Measurements from ENCODE around the gene APOC1.
"Not testable (repeated sequence)": the region's sequence is repeated elsewhere in the genome, so short reads cannot be mapped to it uniquely, and the experiment has no call there.

APOC1 gene

DNA sequence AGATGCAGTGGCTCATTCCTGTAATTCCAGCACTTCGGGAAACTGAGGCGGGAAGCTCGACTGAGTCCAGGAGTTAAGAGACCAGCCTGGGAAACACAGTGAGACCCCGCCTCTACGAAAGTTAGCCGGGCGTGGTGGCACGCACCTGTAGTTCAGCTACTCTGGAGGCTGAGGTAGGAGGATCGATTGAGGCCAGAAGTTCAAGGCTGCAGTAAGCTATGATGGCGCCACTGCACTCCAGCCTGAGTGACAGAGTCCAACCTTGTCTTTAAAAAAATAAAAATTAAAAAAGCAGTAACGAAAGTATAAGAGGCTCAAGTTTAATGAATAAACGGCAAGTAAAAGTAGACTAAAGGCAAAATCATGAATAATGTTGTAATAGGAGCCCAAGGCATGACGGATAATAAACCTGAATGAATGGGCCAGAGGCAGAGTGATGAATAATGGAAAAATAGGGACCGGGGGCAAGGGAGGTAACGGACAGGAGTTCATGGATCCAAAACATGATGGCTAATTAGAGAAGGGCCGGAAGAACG lies 24.5 kb upstream of the APOC1 start:
- DNase-seq (ENCODE audit: low read depth): no peak

DNA sequence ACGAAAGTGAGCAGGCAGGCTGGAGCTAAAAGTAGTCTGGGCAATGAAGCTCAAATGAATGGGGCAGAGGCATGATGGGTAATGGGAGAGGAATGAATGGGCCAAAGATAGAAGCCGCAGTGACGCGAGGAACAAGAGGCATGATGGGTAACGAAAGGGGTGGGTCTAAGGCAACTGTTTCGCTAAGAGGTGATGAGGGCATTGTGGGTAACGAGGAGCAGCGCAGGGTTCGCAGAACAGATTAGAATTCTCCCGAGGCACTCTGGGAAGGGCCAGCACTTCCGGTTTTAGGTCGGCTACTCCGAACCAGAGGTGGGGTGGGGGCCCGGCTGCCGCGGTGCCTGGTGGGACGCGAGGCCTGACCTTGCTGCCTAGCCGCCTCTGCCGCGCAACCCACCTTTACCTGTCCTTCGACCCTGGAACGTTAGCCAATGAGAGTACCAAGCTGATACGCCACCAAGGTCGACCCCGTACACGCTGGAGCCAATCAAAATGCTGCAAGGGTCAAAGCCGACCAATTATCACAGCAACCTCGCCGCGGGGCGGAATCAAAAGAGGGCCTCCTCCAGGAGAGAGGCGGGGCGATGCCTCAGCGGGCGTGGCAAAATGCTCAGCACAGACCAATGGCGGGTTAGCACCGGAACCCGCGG lies 23.9 kb upstream of the APOC1 start:
- no peak for DNase-seq (ENCODE audit: low read depth)

- peak; percentile 100 for DNase-seq (ENCODE audit: low read depth)
Measured at GRCh38 chr19:44891016-44891882, 23.2 kb upstream of the APOC1 start, which contains the start of gene TOMM40. TOMM40 (plus strand) TSS chr19:44891254; CDS start chr19:44891416, 162 bp downstream.

DNA sequence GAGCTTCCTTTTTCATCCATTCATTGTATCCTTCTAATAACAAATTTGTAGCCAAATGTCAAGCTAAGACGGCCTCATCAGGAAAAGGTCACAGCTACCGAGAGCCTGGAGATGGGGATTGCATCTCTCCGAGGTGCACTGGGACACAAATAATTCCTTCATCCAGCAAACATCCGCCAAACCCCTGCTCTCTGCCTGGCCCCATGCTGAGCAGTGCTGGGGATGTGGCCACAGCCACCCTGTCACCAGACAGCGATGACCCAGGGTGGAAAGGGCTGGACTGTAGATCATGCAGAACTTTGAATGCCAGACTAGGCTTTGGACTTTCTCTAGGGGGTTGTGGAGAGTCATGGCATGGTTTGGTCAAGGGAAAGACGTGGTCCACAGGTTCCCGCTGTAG lies 21.5 kb upstream of the APOC1 start:
- DNase-seq (ENCODE audit: low read depth): no peak

DNA sequence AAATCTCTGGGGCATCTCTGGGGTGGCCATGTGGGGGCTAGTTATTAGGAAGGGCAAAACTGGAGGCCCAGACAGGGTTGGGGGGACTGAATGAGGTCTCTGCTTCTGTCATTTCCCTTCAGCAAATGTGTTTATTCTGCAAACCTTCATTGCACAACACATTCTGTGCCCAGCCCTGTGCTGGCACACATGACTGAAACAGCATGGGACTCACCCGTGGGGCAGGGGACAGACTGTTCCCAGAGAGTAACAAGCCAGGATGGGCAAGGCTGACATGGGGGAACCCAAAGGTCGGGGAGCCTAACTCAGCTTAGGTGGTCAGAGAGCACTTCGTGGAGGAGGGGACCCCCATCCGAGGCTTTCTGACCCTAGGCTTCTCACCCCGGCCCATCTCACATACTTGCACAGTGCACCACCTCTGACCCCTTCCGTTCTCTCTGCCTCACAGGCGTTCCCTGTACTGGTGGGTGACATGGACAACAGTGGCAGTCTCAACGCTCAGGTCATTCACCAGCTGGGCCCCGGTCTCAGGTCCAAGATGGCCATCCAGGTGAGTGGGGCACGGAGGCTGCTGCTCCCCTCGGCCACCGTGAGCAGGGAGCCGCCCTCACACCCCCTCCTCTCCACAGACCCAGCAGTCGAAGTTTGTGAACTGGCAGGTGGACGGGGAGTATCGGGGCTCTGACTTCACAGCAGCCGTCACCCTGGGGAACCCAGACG lies 20.9 kb upstream of the APOC1 start:
- DNase-seq (ENCODE audit: low read depth): no peak

- no peak for DNase-seq (ENCODE audit: low read depth)
Measured at GRCh38 chr19:44894052-44894400, 20.4 kb upstream of the APOC1 start.

DNA sequence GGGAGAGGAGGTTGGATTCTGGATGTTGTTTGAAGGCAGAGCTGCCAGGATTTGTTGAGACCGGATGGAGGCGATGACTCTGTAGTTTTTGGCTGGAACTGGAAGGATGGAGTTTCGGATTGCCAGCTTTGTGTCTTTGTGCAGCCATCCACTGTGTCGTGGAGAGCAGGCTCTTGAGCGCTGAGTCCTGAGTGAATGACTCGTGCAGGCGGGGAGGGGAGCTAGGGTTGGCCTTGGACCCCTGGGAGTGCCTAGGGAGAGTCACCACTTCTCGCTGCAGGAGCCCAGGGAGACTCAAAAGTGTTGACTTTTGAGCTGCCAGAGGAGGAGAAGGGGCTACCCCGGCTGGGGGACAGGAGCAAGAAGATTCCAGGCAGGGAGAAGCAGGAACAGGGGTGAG lies 19.5 kb upstream of the APOC1 start:
- DNase-seq (ENCODE audit: low read depth): no peak

DNA sequence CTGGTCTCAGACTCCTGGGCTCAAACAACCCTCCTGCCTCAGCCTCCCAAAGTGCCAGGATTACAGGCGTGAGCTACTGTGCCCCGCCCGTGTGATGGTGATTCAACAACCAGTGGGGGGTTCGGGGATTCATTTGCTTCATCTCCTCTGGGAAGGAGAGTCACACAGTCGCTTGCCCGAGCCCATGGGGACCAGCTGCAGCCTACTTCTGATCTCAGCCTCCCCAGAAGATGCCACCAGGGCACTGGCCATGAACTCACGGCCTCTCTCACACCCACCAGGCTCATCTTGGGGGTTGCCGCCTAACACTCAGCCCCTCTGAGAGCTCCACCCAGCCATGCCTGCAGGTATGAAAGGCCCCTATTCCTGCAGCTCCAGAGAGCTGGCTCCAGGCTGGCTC lies 16.6 kb upstream of the APOC1 start:
- DNase-seq (ENCODE audit: low read depth): no peak

- no peak for DNase-seq (ENCODE audit: low read depth)
Measured at GRCh38 chr19:44900328-44901244, 13.8 kb upstream of the APOC1 start.

GRCh38 chr19:44903216-44903601 lies 11.2 kb upstream of the APOC1 start:
- no peak for DNase-seq (ENCODE audit: low read depth)

DNA sequence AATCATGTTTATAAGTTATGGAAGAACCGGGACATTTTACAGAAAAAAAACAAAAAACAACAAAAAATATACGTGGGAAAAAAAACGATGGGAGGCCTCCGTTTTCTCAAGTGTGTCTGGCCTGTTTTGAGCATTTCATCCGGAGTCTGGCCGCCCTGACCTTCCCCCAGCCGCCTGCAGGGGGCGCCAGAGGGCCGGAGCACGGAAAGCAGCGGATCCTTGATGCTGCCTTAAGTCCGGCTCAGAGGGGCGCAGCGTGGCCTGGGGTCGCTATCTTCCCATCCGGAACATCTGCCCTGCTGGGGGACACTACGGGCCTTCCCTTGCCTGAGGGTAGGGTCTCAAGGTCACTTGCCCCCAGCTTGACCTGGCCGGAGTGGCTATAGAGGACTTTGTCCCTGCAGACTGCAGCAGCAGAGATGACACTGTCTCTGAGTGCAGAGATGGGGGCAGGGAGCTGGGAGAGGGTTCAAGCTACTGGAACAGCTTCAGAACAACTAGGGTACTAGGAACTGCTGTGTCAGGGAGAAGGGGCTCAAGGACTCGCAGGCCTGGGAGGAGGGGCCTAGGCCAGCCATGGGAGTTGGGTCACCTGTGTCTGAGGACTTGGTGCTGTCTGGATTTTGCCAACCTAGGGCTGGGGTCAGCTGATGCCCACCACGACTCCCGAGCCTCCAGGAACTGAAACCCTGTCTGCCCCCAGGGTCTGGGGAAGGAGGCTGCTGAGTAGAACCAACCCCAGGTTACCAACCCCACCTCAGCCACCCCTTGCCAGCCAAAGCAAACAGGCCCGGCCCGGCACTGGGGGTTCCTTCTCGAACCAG lies 10.6 kb upstream of the APOC1 start:
- peak; percentile 59 for DNase-seq (ENCODE audit: low read depth)

DNA sequence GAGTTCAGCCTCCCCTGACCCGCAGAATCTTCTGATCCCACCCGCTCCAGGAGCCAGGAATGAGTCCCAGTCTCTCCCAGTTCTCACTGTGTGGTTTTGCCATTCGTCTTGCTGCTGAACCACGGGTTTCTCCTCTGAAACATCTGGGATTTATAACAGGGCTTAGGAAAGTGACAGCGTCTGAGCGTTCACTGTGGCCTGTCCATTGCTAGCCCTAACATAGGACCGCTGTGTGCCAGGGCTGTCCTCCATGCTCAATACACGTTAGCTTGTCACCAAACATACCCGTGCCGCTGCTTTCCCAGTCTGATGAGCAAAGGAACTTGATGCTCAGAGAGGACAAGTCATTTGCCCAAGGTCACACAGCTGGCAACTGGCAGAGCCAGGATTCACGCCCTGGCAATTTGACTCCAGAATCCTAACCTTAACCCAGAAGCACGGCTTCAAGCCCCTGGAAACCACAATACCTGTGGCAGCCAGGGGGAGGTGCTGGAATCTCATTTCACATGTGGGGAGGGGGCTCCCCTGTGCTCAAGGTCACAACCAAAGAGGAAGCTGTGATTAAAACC lies 9.9 kb upstream of the APOC1 start:
- DNase-seq (ENCODE audit: low read depth): no peak

- no peak for DNase-seq (ENCODE audit: low read depth)
Measured at GRCh38 chr19:44905437-44906160, 8.8 kb upstream of the APOC1 start, which contains the start of gene APOE. APOE (plus strand) TSS chr19:44905796; CDS start chr19:44906625, 829 bp downstream.

DNA sequence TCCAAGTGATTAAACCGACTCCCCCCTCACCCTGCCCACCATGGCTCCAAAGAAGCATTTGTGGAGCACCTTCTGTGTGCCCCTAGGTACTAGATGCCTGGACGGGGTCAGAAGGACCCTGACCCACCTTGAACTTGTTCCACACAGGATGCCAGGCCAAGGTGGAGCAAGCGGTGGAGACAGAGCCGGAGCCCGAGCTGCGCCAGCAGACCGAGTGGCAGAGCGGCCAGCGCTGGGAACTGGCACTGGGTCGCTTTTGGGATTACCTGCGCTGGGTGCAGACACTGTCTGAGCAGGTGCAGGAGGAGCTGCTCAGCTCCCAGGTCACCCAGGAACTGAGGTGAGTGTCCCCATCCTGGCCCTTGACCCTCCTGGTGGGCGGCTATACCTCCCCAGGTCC lies 6.8 kb upstream of the APOC1 start:
- no peak for DNase-seq (ENCODE audit: low read depth)

DNA sequence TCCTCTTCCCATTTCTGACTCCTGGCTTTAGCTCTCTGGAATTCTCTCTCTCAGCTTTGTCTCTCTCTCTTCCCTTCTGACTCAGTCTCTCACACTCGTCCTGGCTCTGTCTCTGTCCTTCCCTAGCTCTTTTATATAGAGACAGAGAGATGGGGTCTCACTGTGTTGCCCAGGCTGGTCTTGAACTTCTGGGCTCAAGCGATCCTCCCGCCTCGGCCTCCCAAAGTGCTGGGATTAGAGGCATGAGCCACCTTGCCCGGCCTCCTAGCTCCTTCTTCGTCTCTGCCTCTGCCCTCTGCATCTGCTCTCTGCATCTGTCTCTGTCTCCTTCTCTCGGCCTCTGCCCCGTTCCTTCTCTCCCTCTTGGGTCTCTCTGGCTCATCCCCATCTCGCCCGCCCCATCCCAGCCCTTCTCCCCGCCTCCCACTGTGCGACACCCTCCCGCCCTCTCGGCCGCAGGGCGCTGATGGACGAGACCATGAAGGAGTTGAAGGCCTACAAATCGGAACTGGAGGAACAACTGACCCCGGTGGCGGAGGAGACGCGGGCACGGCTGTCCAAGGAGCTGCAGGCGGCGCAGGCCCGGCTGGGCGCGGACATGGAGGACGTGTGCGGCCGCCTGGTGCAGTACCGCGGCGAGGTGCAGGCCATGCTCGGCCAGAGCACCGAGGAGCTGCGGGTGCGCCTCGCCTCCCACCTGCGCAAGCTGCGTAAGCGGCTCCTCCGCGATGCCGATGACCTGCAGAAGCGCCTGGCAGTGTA lies 6.2 kb upstream of the APOC1 start:
- DNase-seq (ENCODE audit: low read depth): no peak

DNA sequence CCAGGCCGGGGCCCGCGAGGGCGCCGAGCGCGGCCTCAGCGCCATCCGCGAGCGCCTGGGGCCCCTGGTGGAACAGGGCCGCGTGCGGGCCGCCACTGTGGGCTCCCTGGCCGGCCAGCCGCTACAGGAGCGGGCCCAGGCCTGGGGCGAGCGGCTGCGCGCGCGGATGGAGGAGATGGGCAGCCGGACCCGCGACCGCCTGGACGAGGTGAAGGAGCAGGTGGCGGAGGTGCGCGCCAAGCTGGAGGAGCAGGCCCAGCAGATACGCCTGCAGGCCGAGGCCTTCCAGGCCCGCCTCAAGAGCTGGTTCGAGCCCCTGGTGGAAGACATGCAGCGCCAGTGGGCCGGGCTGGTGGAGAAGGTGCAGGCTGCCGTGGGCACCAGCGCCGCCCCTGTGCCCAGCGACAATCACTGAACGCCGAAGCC lies 5.6 kb upstream of the APOC1 start:
- DNase-seq (ENCODE audit: low read depth): no peak

DNA sequence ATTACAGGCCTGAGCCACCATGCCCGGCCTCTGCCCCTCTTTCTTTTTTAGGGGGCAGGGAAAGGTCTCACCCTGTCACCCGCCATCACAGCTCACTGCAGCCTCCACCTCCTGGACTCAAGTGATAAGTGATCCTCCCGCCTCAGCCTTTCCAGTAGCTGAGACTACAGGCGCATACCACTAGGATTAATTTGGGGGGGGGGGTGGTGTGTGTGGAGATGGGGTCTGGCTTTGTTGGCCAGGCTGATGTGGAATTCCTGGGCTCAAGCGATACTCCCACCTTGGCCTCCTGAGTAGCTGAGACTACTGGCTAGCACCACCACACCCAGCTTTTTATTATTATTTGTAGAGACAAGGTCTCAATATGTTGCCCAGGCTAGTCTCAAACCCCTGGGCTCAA lies 4.6 kb upstream of the APOC1 start:
- DNase-seq (ENCODE audit: low read depth): no peak

DNA sequence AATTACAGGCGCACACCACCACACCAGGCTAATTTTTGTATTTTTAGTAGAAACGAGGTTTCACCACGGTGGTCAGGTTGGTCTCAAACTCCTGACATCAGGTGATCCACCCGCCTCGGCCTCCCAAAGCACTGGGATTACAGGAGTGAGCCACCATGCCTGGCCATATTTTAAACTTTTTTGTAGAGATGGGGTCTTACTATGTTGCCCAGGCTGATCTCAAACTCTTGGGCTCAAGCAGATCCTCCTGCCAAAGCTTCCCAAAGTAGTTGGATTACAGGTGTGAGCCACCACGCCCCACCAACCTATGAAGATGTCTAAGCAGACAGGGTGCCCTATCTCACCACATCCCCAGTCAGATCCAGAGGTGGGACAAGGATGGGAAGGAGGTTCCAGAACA lies 2.5 kb upstream of the APOC1 start:
- DNase-seq (ENCODE audit: low read depth): not testable (repeated sequence)

- no peak for DNase-seq (ENCODE audit: low read depth)
Measured at GRCh38 chr19:44912854-44913253, 1.6 kb upstream of the APOC1 start.

Measured in activated T-helper 1 cell treated with Interleukin-2 at 50 U/mL for 16 hours (primary cell).